ENCODE data around the gene NAAA.
"Not testable (repeated sequence)": the region's sequence is repeated elsewhere in the genome, so short reads cannot be mapped to it uniquely, and the experiment has no call there.

- not testable (repeated sequence) for TF ChIP-seq CTCF (IDR thresholded peaks at IDR 0.05; ENCODE audit: low read depth, low read length); EZH2phosphoT487 (IDR thresholded peaks at IDR 0.05; ENCODE audit: low read depth)
These were observed 30.0 kb downstream of the NAAA start for GRCh38 chr4:75910831-75911230.
